BE2C (cell line): ENCODE results near the gene OTUB2. TPM values are rescaled to one million over a fixed set of nuclear protein-coding genes. Genes with fewer than 3 reads are reported as not detected.

ENCODE experiments used
- DNase-seq: peaks from one replicate; pipeline ENCODE4 v3.0.0-alpha.2; 2020
- H3K27me3 ChIP-seq: fragments of 250-450 bp; sonication (Bioruptor Pico); 2 replicates; pipeline ENCODE4 v1.5.1; 2020; ENCODE audit warnings: mild to moderate bottlenecking
- H3K36me3 ChIP-seq: fragments of 250-450 bp; sonication (Bioruptor Pico); 2 replicates; pipeline ENCODE4 v1.5.1; 2020; ENCODE audit warnings: mild to moderate bottlenecking
- H3K4me1 ChIP-seq: fragments of 250-450 bp; sonication (Bioruptor Pico); 2 replicates; pipeline ENCODE4 v1.5.1; 2020
- H3K4me3 ChIP-seq: 2 replicates; pipeline ENCODE4 v1.5.1; 2011; ENCODE audit warnings: low read depth, low read length
- H3K9me3 ChIP-seq: fragments of 250-450 bp; sonication (Bioruptor Pico); 2 replicates; pipeline ENCODE4 v1.5.1; 2020
- CTCF ChIP-seq: IDR thresholded peaks from 2 replicates; pipeline ENCODE4 v1.5.1; 2012; ENCODE audit warnings: mild to moderate bottlenecking, low read depth, low read length
- polyA plus RNA-seq: library from polyadenylated mRNA; unstranded; fragments of >200 nt; gene quantifications from one replicate; pipeline ENCODE4 v1.2.1, GENCODE V29; 2012; ENCODE audit warnings: low read depth, missing spikeins; ENCODE audit not compliant: insufficient read length, insufficient read depth

Gene OTUB2
- 1.3 TPM for polyA plus RNA-seq

- Histone ChIP-seq H3K27me3 (no peaks in the 10 kb centered on the region), H3K4me3 (peak within 1 kb of the TSS; percentile 55), H3K36me3 (no peaks in the 10 kb centered on the region), H3K4me1 (no peaks in the 10 kb centered on the region), H3K9me3 (no peaks in the 10 kb centered on the region)
- peak; percentile 97 for DNase-seq
- no peak for TF ChIP-seq CTCF
Observed at GRCh38 chr14:94026173-94026888, at the start of gene OTUB2. Gene OTUB2, plus strand, starts transcription at chr14:94026340. Its CDS starts 198 bp downstream, at chr14:94026538.

- Histone ChIP-seq H3K36me3 (no peaks in the 10 kb centered on the region), H3K27me3 (no peaks in the 10 kb centered on the region), H3K9me3 (no peaks in the 10 kb centered on the region), H3K4me3 (no peak within 1 kb of the TSS), H3K4me1 (no peaks in the 10 kb centered on the region)
- TF ChIP-seq CTCF: no peak
- DNase-seq: no peak
Observed at GRCh38 chr14:93976477-93977057, 49.6 kb upstream of the OTUB2 start, which contains the start of gene ASB2. Gene ASB2, minus strand, starts transcription at chr14:93976570. Its CDS starts 12,031 bp downstream, at chr14:93964539.

- TF ChIP-seq CTCF: no peak
- H3K27me3 ChIP-seq: no peaks in the 10 kb centered on the region
- H3K36me3 ChIP-seq: no peaks in the 10 kb centered on the region
- DNase-seq: no peak
- no peaks in the 10 kb centered on the region for H3K9me3 ChIP-seq
- no peaks in the 10 kb centered on the region for H3K4me1 ChIP-seq
- H3K4me3 ChIP-seq: no peak overlapping the region
Observed at GRCh38 chr14:93977171-93977570, 49.0 kb upstream of the OTUB2 start.

- no peak for DNase-seq
- Histone ChIP-seq H3K4me3 (no peak overlapping the region), H3K4me1 (no peaks in the 10 kb centered on the region), H3K36me3 (no peaks in the 10 kb centered on the region), H3K27me3 (no peaks in the 10 kb centered on the region), H3K9me3 (no peaks in the 10 kb centered on the region)
- no peak for TF ChIP-seq CTCF
Observed at GRCh38 chr14:93977790-93978581, 48.2 kb upstream of the OTUB2 start.

GRCh38 chr14:93978735-93979134, 47.4 kb upstream of the OTUB2 start:
- no peaks in the 10 kb centered on the region for H3K4me1 ChIP-seq
- DNase-seq: no peak
- TF ChIP-seq CTCF: no peak
- no peaks in the 10 kb centered on the region for H3K9me3 ChIP-seq
- H3K27me3 ChIP-seq: no peaks in the 10 kb centered on the region
- H3K4me3 ChIP-seq: no peak overlapping the region
- H3K36me3 ChIP-seq: no peaks in the 10 kb centered on the region
